Liver (tissue), 9 donors: ENCODE data around the gene CNTLN. TPM values are rescaled to one million over a fixed set of nuclear protein-coding genes. Genes with fewer than 3 reads are reported as not detected.

ENCODE experiments used
- DNase-seq: peaks from one replicate; pipeline ENCODE4 v3.0.0-alpha.2; 2017; ENCODE audit warnings: low spot score
- H3K27ac ChIP-seq, 2 donors: one replicate each; pipeline ENCODE4 v1.7.0; 2013; ENCODE audit warnings: inconsistent platforms in 2 of 2, low read length in 2 of 2, control low read depth in 1 of 2, low read depth in 1 of 2, mild to moderate bottlenecking in 1 of 2
- H3K27me3 ChIP-seq, 4 donors: one replicate each; pipeline versions ENCODE4 v1.6.1 to v1.7.0; 2013; ENCODE audit warnings: low read length in 3 of 4, inconsistent platforms in 1 of 4, mild to moderate bottlenecking in 1 of 4, moderate library complexity in 1 of 4; ENCODE audit not compliant: control insufficient read depth in 4 of 4, insufficient read depth in 4 of 4
- H3K36me3 ChIP-seq, 4 donors: one replicate each; pipeline versions ENCODE4 v1.6.1 to v1.7.0; 2013; ENCODE audit warnings: low read length in 3 of 4, mild to moderate bottlenecking in 3 of 4, low read depth in 1 of 4, moderate library complexity in 1 of 4; ENCODE audit not compliant: control insufficient read depth in 4 of 4, insufficient read depth in 3 of 4
- H3K4me1 ChIP-seq, 4 donors: one replicate each; pipeline versions ENCODE4 v1.6.1 to v1.7.0; 2013; ENCODE audit warnings: low read length in 3 of 4, mild to moderate bottlenecking in 3 of 4, moderate library complexity in 1 of 4; ENCODE audit not compliant: control insufficient read depth in 4 of 4, insufficient read depth in 4 of 4
- H3K4me3 ChIP-seq, 3 donors: one replicate each; pipeline versions ENCODE4 v1.6.1 to v1.7.0; 2013; ENCODE audit warnings: low read length in 3 of 3, control low read depth in 1 of 3, low read depth in 1 of 3, mild to moderate bottlenecking in 1 of 3
- H3K9ac ChIP-seq, 2 donors: one replicate each; pipeline ENCODE4 v1.7.0; 2013; ENCODE audit warnings: low read length in 2 of 2, mild to moderate bottlenecking in 2 of 2, moderate library complexity in 2 of 2, control low read depth in 1 of 2, low read depth in 1 of 2
- H3K9me3 ChIP-seq, 4 donors: one replicate each; pipeline versions ENCODE4 v1.6.1 to v1.7.0; 2013; ENCODE audit warnings: low read length in 3 of 4; ENCODE audit not compliant: control insufficient read depth in 4 of 4
- CTCF ChIP-seq: fragments of 150-350 bp; IDR thresholded peaks from 2 replicates; pipeline ENCODE4 v1.5.1; 2017; ENCODE audit warnings: improper control_type of control experiment, low read depth, low read length; ENCODE audit not compliant: missing input control
- EGR1 ChIP-seq, 2 donors: IDR thresholded peaks; 2 replicates each; pipeline ENCODE4 v1.6.1; 2016 to 2018; ENCODE audit warnings: antibody characterized with exemption in 2 of 2, low read depth in 2 of 2
- FOXA1 ChIP-seq: IDR thresholded peaks from 2 replicates; pipeline ENCODE4 v1.6.1; 2016; ENCODE audit warnings: antibody characterized with exemption
- FOXA2 ChIP-seq: IDR thresholded peaks from 2 replicates; pipeline ENCODE4 v1.6.1; 2016; ENCODE audit warnings: antibody characterized with exemption
- GABPA ChIP-seq, 2 donors: IDR thresholded peaks in 1 of 2; conservative IDR thresholded peaks in 1 of 2; 2 replicates each; pipeline ENCODE4 v1.6.1; 2016; ENCODE audit warnings: antibody characterized with exemption in 2 of 2, mild to moderate bottlenecking in 1 of 2, moderate library complexity in 1 of 2
- HNF4A ChIP-seq, 2 donors: conservative IDR thresholded peaks; 2 replicates each; pipeline ENCODE4 v1.6.1; 2016; ENCODE audit warnings: antibody characterized with exemption in 2 of 2, mild to moderate bottlenecking in 2 of 2
- HNF4G ChIP-seq: IDR thresholded peaks from 2 replicates; pipeline ENCODE4 v1.6.1; 2016; ENCODE audit warnings: antibody characterized with exemption
- JUND ChIP-seq, 2 donors: IDR thresholded peaks; 2 replicates each; pipeline ENCODE4 v1.6.1; 2016; ENCODE audit warnings: antibody characterized with exemption in 2 of 2
- NR2F2 ChIP-seq: IDR thresholded peaks from 2 replicates; pipeline ENCODE4 v1.6.1; 2016; ENCODE audit warnings: antibody characterized with exemption
- RAD21 ChIP-seq, 2 donors: IDR thresholded peaks; 2 replicates each; pipeline ENCODE4 v1.6.1; 2016; ENCODE audit warnings: antibody characterized with exemption in 2 of 2, mild to moderate bottlenecking in 2 of 2
- RXRA ChIP-seq, 2 donors: IDR thresholded peaks; 2 replicates each; pipeline ENCODE4 v1.6.1; 2017 to 2018; ENCODE audit warnings: antibody characterized with exemption in 2 of 2, mild to moderate bottlenecking in 1 of 2
- SP1 ChIP-seq: IDR thresholded peaks from 2 replicates; pipeline ENCODE4 v1.6.1; 2018; ENCODE audit warnings: antibody characterized with exemption, mild to moderate bottlenecking
- TAF1 ChIP-seq: conservative IDR thresholded peaks from 2 replicates; pipeline ENCODE4 v1.6.1; 2016; ENCODE audit warnings: antibody characterized with exemption, mild to moderate bottlenecking
- YY1 ChIP-seq: IDR thresholded peaks from 2 replicates; pipeline ENCODE4 v1.6.1; 2016; ENCODE audit warnings: antibody characterized with exemption, mild to moderate bottlenecking
- ZBTB33 ChIP-seq: IDR thresholded peaks from 2 replicates; pipeline ENCODE4 v1.6.1; 2016; ENCODE audit warnings: antibody characterized with exemption
- WGBS: extraction: QIAGEN DNeasy Blood & Tissue Kit; methylation state at CpG from one replicate; pipeline ENCODE4 v1.1.7; 2013; 5-methylcytosine and 5-hydroxymethylcytosine counted together
- polyA plus RNA-seq, 2 donors: library from polyadenylated mRNA; stranded (reverse) in 1 of 2; unstranded in 1 of 2; fragments of 200-250 nt in 1 of 2; fragments of >200 nt in 1 of 2; fragmentation: Nextera tagmentation in 1 of 2; extraction: Ambion mirVana in 1 of 2; gene quantifications; one replicate each; pipeline versions ENCODE4 v1.2.1 to v1.2.3, GENCODE V29; 2013 to 2015
- total RNA-seq, 2 donors: library from RNA; depleted of rRNA; stranded (reverse); fragments of >200 nt; gene quantifications; one replicate each; pipeline ENCODE4 v1.2.3, GENCODE V29; 2014
- TF ChIP-seq, protein P1 (sequence below): IDR thresholded peaks from 2 replicates; pipeline ENCODE4 v1.6.1; 2016; ENCODE audit warnings: antibody characterized with exemption, mild to moderate bottlenecking
- TF ChIP-seq, protein P2 (sequence below): IDR thresholded peaks from 2 replicates; pipeline ENCODE4 v1.6.1; 2016; ENCODE audit warnings: antibody characterized with exemption
- TF ChIP-seq, protein P3 (sequence below): IDR thresholded peaks from 2 replicates; pipeline ENCODE4 v1.6.1; 2016; ENCODE audit warnings: antibody characterized with exemption
- donor health status: healthy.
- donor health status: healthy.
- donor health status: healthy.
- donor health status: healthy.
- donor health status: healthy.

The CNTLN gene
- total and polyA plus RNA-seq, 4 donors = 2.8 to 31.4 (median 11.0) TPM

DNA sequence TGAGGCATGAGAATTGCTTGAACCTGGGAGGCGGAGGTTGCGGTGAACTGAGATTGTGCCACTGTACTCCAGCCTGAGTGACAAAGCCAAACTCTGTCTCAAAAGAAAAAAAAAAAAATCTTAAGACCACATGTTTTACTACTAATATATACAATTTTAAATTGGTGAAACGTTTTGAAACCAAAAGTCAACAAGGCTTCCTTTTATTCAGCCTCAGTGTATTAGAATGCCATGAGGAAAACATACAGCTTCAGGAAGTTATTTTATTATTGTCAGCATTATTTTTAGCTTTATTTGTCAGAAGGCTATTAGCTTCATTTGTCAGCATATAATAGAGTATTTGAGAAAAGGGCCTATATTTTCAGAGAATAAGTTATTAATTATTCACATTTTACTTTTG is 280.1 kb downstream of the CNTLN start (continued):
- TF ChIP-seq, protein P1, sequence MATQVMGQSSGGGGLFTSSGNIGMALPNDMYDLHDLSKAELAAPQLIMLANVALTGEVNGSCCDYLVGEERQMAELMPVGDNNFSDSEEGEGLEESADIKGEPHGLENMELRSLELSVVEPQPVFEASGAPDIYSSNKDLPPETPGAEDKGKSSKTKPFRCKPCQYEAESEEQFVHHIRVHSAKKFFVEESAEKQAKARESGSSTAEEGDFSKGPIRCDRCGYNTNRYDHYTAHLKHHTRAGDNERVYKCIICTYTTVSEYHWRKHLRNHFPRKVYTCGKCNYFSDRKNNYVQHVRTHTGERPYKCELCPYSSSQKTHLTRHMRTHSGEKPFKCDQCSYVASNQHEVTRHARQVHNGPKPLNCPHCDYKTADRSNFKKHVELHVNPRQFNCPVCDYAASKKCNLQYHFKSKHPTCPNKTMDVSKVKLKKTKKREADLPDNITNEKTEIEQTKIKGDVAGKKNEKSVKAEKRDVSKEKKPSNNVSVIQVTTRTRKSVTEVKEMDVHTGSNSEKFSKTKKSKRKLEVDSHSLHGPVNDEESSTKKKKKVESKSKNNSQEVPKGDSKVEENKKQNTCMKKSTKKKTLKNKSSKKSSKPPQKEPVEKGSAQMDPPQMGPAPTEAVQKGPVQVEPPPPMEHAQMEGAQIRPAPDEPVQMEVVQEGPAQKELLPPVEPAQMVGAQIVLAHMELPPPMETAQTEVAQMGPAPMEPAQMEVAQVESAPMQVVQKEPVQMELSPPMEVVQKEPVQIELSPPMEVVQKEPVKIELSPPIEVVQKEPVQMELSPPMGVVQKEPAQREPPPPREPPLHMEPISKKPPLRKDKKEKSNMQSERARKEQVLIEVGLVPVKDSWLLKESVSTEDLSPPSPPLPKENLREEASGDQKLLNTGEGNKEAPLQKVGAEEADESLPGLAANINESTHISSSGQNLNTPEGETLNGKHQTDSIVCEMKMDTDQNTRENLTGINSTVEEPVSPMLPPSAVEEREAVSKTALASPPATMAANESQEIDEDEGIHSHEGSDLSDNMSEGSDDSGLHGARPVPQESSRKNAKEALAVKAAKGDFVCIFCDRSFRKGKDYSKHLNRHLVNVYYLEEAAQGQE = no peak
- TF ChIP-seq TAF1 (no peak), EGR1 (IDR thresholded peaks at IDR 0.05; ENCODE audit: low read depth in 2 of 2) (no peak), ZBTB33 (no peak), FOXA2 (no peak)

- H3K9ac ChIP-seq = no peak overlapping the region
- H3K27ac ChIP-seq = peak overlapping the region; percentile 69 to 72
Observed at GRCh38 chr9:17422994-17423680, 288.3 kb downstream of the CNTLN start.

More at GRCh38 chr9:17422994-17423680, 288.3 kb downstream of the CNTLN start:
- Histone ChIP-seq H3K27me3 (no peaks in the 10 kb centered on the region), H3K36me3 (no peaks in the 10 kb centered on the region), H3K4me3 (no peak overlapping the region), H3K4me1 (peaks cover 0 to 15% (median 11%) of the 10 kb centered on the region in 4 donors), H3K9me3 (no peaks in the 10 kb centered on the region)
- WGBS = 37% methylated on average over 4 of the region's 4 CpGs
- no peak for DNase-seq
- TF ChIP-seq, protein P1 = peak; percentile 10
- TF ChIP-seq HNF4G (peak; percentile 63), EGR1 (IDR thresholded peaks at IDR 0.05; ENCODE audit: low read depth in 2 of 2) (no peak), YY1 (no peak), NR2F2 (no peak), JUND (IDR thresholded peaks at IDR 0.05) (no peak), GABPA (IDR thresholded peaks at IDR 0.05 in 1 of 2, conservative IDR thresholded peaks at IDR 0.05 in 1 of 2) (no peak), RAD21 (IDR thresholded peaks at IDR 0.05) (peak; percentile 15 to 53), HNF4A (conservative IDR thresholded peaks at IDR 0.05) (peak; percentile 65 to 72), RXRA (IDR thresholded peaks at IDR 0.05) (peak; percentile 5 to 58), SP1 (peak; percentile 21), ZBTB33 (peak; percentile 17), FOXA1 (no peak), FOXA2 (peak; percentile 68), TAF1 (no peak), CTCF (no peak)
- TF ChIP-seq, protein P2, sequence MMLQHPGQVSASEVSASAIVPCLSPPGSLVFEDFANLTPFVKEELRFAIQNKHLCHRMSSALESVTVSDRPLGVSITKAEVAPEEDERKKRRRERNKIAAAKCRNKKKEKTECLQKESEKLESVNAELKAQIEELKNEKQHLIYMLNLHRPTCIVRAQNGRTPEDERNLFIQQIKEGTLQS = no peak
- TF ChIP-seq, protein P3, sequence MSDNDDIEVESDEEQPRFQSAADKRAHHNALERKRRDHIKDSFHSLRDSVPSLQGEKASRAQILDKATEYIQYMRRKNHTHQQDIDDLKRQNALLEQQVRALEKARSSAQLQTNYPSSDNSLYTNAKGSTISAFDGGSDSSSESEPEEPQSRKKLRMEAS = no peak
